Kidney (tissue), 22 donors: Measurements from ENCODE around the gene UVSSA. TPM values are rescaled to one million over a fixed set of nuclear protein-coding genes. Genes with fewer than 3 reads are reported as not detected.
A peak's percentile ranks its signal among the peaks of the same experiment; 100 is the strongest.

Source experiments
- DNase-seq, 5 donors: peaks; one replicate each; pipeline ENCODE4 v3.0.0-alpha.2; 2013 to 2020
- FAIRE-seq: peaks from 2 replicates; lab custom pipeline; 2012; peaks lifted over from hg19 to GRCh38; lab: Jason Lieb, UNC
- H3K27ac ChIP-seq, 2 donors: one replicate each; pipeline ENCODE4 v1.7.0; 2013; ENCODE audit warnings: low read depth in 2 of 2, low read length in 2 of 2, inconsistent platforms in 1 of 2
- H3K27me3 ChIP-seq: one replicate; pipeline ENCODE4 v1.7.1; 2013; ENCODE audit warnings: low read length, inconsistent platforms; ENCODE audit not compliant: control insufficient read depth, insufficient read depth
- H3K36me3 ChIP-seq, 3 donors: one replicate each; pipeline versions ENCODE4 v1.7.0 to v1.7.1; 2013; ENCODE audit warnings: low read length in 3 of 3, control low read depth in 1 of 3, inconsistent platforms in 1 of 3; ENCODE audit not compliant: insufficient read depth in 3 of 3, control insufficient read depth in 2 of 3
- H3K4me1 ChIP-seq, 3 donors: one replicate each; pipeline versions ENCODE4 v1.7.0 to v1.7.1; 2013; ENCODE audit warnings: low read length in 3 of 3, inconsistent platforms in 1 of 3, low read depth in 1 of 3; ENCODE audit not compliant: control insufficient read depth in 2 of 3, insufficient read depth in 2 of 3
- H3K4me3 ChIP-seq, 3 donors: one replicate each; pipeline versions ENCODE4 v1.7.0 to v1.8.1; 2013; ENCODE audit warnings: low read length in 3 of 3, control low read depth in 1 of 3, inconsistent platforms in 1 of 3
- H3K9ac ChIP-seq, 3 donors: one replicate each; pipeline versions ENCODE4 v1.7.0 to v1.7.1; 2013; ENCODE audit warnings: low read length in 3 of 3, control low read depth in 1 of 3, inconsistent platforms in 1 of 3
- H3K9me3 ChIP-seq, 3 donors: one replicate each; pipeline versions ENCODE4 v1.7.0 to v1.7.1; 2013; ENCODE audit warnings: low read length in 3 of 3, control low read depth in 1 of 3, inconsistent platforms in 1 of 3; ENCODE audit not compliant: control insufficient read depth in 2 of 3, insufficient read depth in 1 of 3
- CTCF ChIP-seq: IDR thresholded peaks from 3 replicates; pipeline ENCODE4 v1.5.1; 2012; ENCODE audit warnings: mild to moderate bottlenecking, moderate library complexity, borderline replicate concordance; ENCODE audit not compliant: insufficient read depth; ENCODE audit errors: extremely low read depth
- intact Hi-C: fragments of 100-400 bp; cut with DNase I; formaldehyde crosslinking; loops from one replicate; pipeline ENCODE4 v1.11.1; 2022
- long read RNA-seq, 10 donors: library from polyadenylated mRNA in 1 of 10; unstranded in 1 of 10; transcript quantifications; one replicate each; pipeline ENCODE4 v2.0.0 and lab custom pipeline, GENCODE V29; 2021 to 2026
- polyA plus RNA-seq: library from polyadenylated mRNA; stranded (reverse); fragments of 350-450 nt; fragmentation: Illumina TruSeq; extraction: RNeasy Lipid Tissue Mini Kit (QIAGEN cat#74804); gene quantifications from one replicate; pipeline ENCODE4 v1.2.3, GENCODE V29; 2014; ENCODE audit warnings: low read depth, low replicate concordance; ENCODE audit not compliant: insufficient read depth
- total RNA-seq: library from RNA; stranded (reverse); fragmentation: NEBNext Ultra II Directional; extraction: Animal tissue kit (Norgen Biotek cat#: 25700); gene quantifications from one replicate; pipeline ENCODE4 v1.2.1, GENCODE V29; 2021
- donor health status: control.
- donor health status: control.
- donor health status: control.
- donor health status: control.
- donor health status: control.
- donor health status: DM: yes; HTN: yes; CAD: no.
- donor health status: Normal renal cell carcinoma (clear cell type).

The UVSSA gene
- total RNA-seq: 32.5 TPM
- polyA plus RNA-seq: 5.2 TPM
- long read RNA-seq, donor 1: 0 reads
- long read RNA-seq, donor 2, full-length matches to known transcripts: 3 of 3 reads
- long read RNA-seq, donor 2, partial matches to known transcripts: 0 of 3 reads
- long read RNA-seq, donor 2, other reads (novel, unspliced or antisense): 0 of 3 reads
- long read RNA-seq, donor 3, full-length matches to known transcripts: 1 of 1 reads
- long read RNA-seq, donor 3, partial matches to known transcripts: 0 of 1 reads
- long read RNA-seq, donor 3, other reads (novel, unspliced or antisense): 0 of 1 reads
- long read RNA-seq, donor 4, full-length matches to known transcripts: 3 of 3 reads
- long read RNA-seq, donor 4, partial matches to known transcripts: 0 of 3 reads
- long read RNA-seq, donor 4, other reads (novel, unspliced or antisense): 0 of 3 reads
- long read RNA-seq, donor 5: 0 reads
- long read RNA-seq, donor 6: 0 reads
- long read RNA-seq, donor 7, full-length matches to known transcripts: 2 of 16 reads
- long read RNA-seq, donor 7, partial matches to known transcripts: 3 of 16 reads
- long read RNA-seq, donor 7, other reads (novel, unspliced or antisense): 11 of 16 reads
- long read RNA-seq, donor 8, full-length matches to known transcripts: 3 of 3 reads
- long read RNA-seq, donor 8, partial matches to known transcripts: 0 of 3 reads
- long read RNA-seq, donor 8, other reads (novel, unspliced or antisense): 0 of 3 reads
- long read RNA-seq, donor 9: 0 reads
- long read RNA-seq, donor 10, full-length matches to known transcripts: 1 of 1 reads
- long read RNA-seq, donor 10, partial matches to known transcripts: 0 of 1 reads
- long read RNA-seq, donor 10, other reads (novel, unspliced or antisense): 0 of 1 reads

DNA sequence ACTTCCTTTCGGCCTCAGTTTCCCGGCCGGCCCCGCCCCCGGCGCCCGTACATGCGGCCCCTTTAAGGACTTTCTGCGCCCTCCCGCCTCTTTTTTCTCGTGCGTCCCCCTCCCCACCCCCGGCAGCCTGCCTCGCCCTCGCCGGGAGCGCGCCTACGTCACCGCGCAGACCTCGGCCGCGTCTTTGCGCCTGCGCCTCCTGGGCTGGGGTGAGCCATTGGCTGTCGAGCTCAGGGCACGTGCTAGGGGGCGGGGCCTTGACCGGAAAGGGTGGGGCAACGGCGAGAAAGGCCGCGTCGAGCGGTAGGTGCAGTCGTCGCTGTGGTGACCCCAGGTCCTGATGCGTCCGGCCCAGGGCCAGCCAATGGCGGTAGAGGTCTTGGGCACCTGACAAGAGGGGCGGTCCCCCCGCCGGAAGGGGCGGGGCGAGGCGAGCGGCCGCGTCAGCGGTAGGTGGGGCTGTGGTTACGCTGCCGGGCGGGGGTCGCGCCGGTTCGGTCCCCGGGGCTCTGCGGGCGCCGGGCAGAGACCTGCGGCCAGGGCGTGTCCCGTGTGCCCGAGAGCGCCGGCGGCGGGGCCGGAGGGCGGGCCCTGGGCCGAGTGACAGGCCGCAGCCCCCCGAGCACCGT is at the start of gene UVSSA:
Gene UVSSA, plus strand, starts transcription at position 428 of the 629 bp plus-strand sequence. CDS start 884 bp downstream, outside the sequence.
- Histone ChIP-seq H3K36me3 (peaks cover 0 to 4% (median 3%) of the 10 kb centered on the region in 3 donors), H3K4me1 (peaks cover 2 to 19% (median 11%) of the 10 kb centered on the region in 3 donors), H3K9ac (peak within 1 kb of the TSS; percentile 3 to 77 (median 76)), H3K9me3 (no peaks in the 10 kb centered on the region), H3K4me3 (peak within 1 kb of the TSS; percentile 64 to 83 (median 82)), H3K27ac (peak within 1 kb of the TSS; percentile 81 to 95), H3K27me3 (no peaks in the 10 kb centered on the region)
- TF ChIP-seq CTCF: no peak
- DNase-seq (peak; percentile 100), FAIRE-seq (peak; percentile 82)
- intact Hi-C loops: no loop called here

- Histone ChIP-seq H3K9ac (no peak overlapping the region), H3K4me1 (peaks cover 0 to 16% (median 5%) of the 10 kb centered on the region in 3 donors), H3K27me3 (no peaks in the 10 kb centered on the region), H3K27ac (no peak overlapping the region), H3K4me3 (no peak overlapping the region), H3K36me3 (peaks cover 0 to 20% (median 12%) of the 10 kb centered on the region in 3 donors), H3K9me3 (no peaks in the 10 kb centered on the region)
- no peak for TF ChIP-seq CTCF
- no peak for FAIRE-seq
- DNase-seq: peak in 1 of 5 donors; percentile 54
- intact Hi-C loops: no loop called here
These were observed 49.3 kb upstream of the UVSSA start for GRCh38 chr4:1297456-1298325.

GRCh38 chr4:1298461-1298860 is 48.5 kb upstream of the UVSSA start:
- intact Hi-C loops: no loop called here
- FAIRE-seq: no peak
- peaks cover 0 to 20% (median 12%) of the 10 kb centered on the region in 3 donors for H3K36me3 ChIP-seq
- peak in 1 of 5 donors; percentile 22 for DNase-seq
- no peak overlapping the region for H3K9ac ChIP-seq
- TF ChIP-seq CTCF: no peak
- H3K27ac ChIP-seq: no peak overlapping the region
- no peak overlapping the region for H3K4me3 ChIP-seq
- peaks cover 0 to 16% (median 5%) of the 10 kb centered on the region in 3 donors for H3K4me1 ChIP-seq
- H3K27me3 ChIP-seq: no peaks in the 10 kb centered on the region
- H3K9me3 ChIP-seq: no peaks in the 10 kb centered on the region
